ENCODE data around the gene KIRREL3. TPM values are rescaled to one million over a fixed set of nuclear protein-coding genes. Genes with fewer than 3 reads are reported as not detected.

KIRREL3 gene
- total and polyA plus RNA-seq, 2 of the 8 experiments (the other 6 are each of a cell fraction or from before 2014, with no cell fraction given) = 0.29 to 0.32 TPM

DNA sequence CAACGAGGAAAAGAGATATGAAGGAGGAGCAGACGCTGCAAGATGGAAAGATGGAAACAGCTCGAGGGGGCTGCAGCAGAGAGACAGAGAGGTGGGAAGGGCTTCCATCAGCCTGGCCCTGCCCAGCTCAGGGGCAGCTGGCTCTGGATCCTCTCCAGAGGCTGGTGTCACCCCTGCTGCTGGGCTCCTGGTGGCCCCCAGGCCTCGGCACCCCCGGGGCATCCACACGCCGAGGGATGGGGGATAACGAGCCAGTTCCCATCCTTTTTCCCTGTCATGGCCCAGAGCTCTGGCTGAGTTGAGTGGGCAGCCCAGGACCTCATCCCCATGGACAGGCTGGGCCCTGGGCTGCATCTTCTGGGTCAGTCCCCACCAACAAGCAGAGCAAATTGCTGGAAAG lies 542.8 kb downstream of the KIRREL3 start:
- Histone ChIP-seq H3K36me3 (ENCODE audit: control insufficient read depth in 2 of 4, insufficient read depth in 4 of 4, low read length in 3 of 4) (no peaks in the 10 kb centered on the region), H3K56ac (replicated peaks; ENCODE audit: insufficient read length, low read depth, low read length) (no peak overlapping the region), H3K23me2 (ENCODE audit: low read depth, low read length) (peaks cover 5% of the 10 kb centered on the region; the same call in 1 of the 2 replicates), H4K20me1 (replicated peaks in 1 of 2; ENCODE audit: control insufficient read depth in 1 of 2, insufficient read depth in 2 of 2, low read length in 2 of 2) (no peaks in the 10 kb centered on the region), H4K5ac (ENCODE audit: insufficient read length, low read depth, low read length) (no peak overlapping the region), H2BK15ac (ENCODE audit: low read length) (no peak overlapping the region), H2AK5ac (ENCODE audit: low read depth, low read length) (no peak overlapping the region), H3K79me2 (ENCODE audit: control insufficient read depth in 1 of 2, insufficient read depth in 2 of 2, low read length in 2 of 2) (no peaks in the 10 kb centered on the region), H3K14ac (ENCODE audit: insufficient read length) (no peak overlapping the region), H3K27ac (ENCODE audit: low read depth, low read length) (no peak overlapping the region), H3K4me2 (ENCODE audit: insufficient read depth in 1 of 2, low read depth in 2 of 2, low read length in 2 of 2) (no peak overlapping the region), H3K79me1 (ENCODE audit: low read depth, low read length) (no peaks in the 10 kb centered on the region), H4K8ac (ENCODE audit: extremely low read depth, insufficient read depth, low read length) (no peak overlapping the region; the same call in 1 of the 2 replicates), H2BK120ac (replicated peaks; ENCODE audit: low read depth, low read length) (no peak overlapping the region), H3K9ac (replicated peaks in 1 of 4; ENCODE audit: extremely low read depth in 1 of 4, low read depth in 3 of 4, low read length in 3 of 4) (no peak overlapping the region), H3K4me1 (replicated peaks in 1 of 4; ENCODE audit: control insufficient read depth in 3 of 4, insufficient read depth in 4 of 4, low read length in 3 of 4) (0 out of 7 replicates have a peak, but pooled peaks cover 0 to under 1% (median 0%) of the 10 kb centered on the region in 4 experiments), H3K4me3 (ENCODE audit: extremely low read depth in 1 of 4, insufficient read depth in 2 of 4, low read depth in 3 of 4, low read length in 4 of 4) (no peak overlapping the region), H3K9me3 (ENCODE audit: insufficient read depth in 2 of 2, low read depth in 1 of 2, low read length in 1 of 2) (no peaks in the 10 kb centered on the region), H4K91ac (replicated peaks; ENCODE audit: insufficient read length, low read length) (no peak overlapping the region), H3K18ac (ENCODE audit: extremely low read depth, low read length) (no peak overlapping the region), H2BK5ac (ENCODE audit: low read depth, low read length) (no peak overlapping the region), H2BK12ac (ENCODE audit: low read depth, low read length) (no peak overlapping the region), H3K27me3 (replicated peaks in 1 of 4; ENCODE audit: control insufficient read depth in 3 of 4, extremely low read depth in 1 of 4, insufficient read depth in 3 of 4, low read length in 3 of 4) (peaks cover 0 to 2% (median 0%) of the 10 kb centered on the region in 4 experiments; a peak in 1 of 7 replicates), H2BK20ac (ENCODE audit: low read length) (no peak overlapping the region), H3K4ac (replicated peaks; ENCODE audit: insufficient read length, low read depth, low read length) (no peak overlapping the region), H2AFZ (ENCODE audit: low read length) (no peak overlapping the region), H3K23ac (ENCODE audit: insufficient read length) (no peak overlapping the region)
- DNase-seq (ENCODE audit: low read depth in 1 of 2, low spot score in 2 of 2) = no peak
- WGBS, 2 experiments (ENCODE audit: extremely low coverage in 1 of 2, insufficient coverage in 1 of 2, insufficient read length in 1 of 2, insufficient replicate concordance in 2 of 2, low coverage in 1 of 2, low lambda C conversion rate in 2 of 2, missing lambda C conversion rate in 1 of 2) = 90% methylated on average over 8 of the region's 8 CpGs; no CpG with 5 or more reads in 1 of the 2 experiments
- TF ChIP-seq ATF3 (IDR thresholded peaks at IDR 0.05; ENCODE audit: insufficient read depth, low read depth, low read length) = no peak
- no peak for TF ChIP-seq RFX5 (IDR thresholded peaks at IDR 0.05; ENCODE audit: borderline replicate concordance, low read depth, low read length)
- TF ChIP-seq USF2 (IDR thresholded peaks at IDR 0.05; ENCODE audit: low read length) = no peak
- ChIA-PET CTCF (ENCODE audit: partially characterized antibody) (interaction anchor here (1.2 to 1.8 kb wide), 3 partner anchors 9 to 13 kb away, joined by 3 to 5 read pairs (median 4); no protein-coding TSS in a partner anchor), POLR2A (ENCODE audit: partially characterized antibody) (no interaction called here)
- FAIRE-seq = no peak

Data from H1 (cell line).